ENCODE data around the gene HPCAL4. TPM values are rescaled to one million over a fixed set of nuclear protein-coding genes. Genes with fewer than 3 reads are reported as not detected.

HPCAL4 gene
- polyA plus RNA-seq, 2 of the 4 experiments (the other 2 are of a cell fraction): 0.09 to 0.14 TPM

DNA sequence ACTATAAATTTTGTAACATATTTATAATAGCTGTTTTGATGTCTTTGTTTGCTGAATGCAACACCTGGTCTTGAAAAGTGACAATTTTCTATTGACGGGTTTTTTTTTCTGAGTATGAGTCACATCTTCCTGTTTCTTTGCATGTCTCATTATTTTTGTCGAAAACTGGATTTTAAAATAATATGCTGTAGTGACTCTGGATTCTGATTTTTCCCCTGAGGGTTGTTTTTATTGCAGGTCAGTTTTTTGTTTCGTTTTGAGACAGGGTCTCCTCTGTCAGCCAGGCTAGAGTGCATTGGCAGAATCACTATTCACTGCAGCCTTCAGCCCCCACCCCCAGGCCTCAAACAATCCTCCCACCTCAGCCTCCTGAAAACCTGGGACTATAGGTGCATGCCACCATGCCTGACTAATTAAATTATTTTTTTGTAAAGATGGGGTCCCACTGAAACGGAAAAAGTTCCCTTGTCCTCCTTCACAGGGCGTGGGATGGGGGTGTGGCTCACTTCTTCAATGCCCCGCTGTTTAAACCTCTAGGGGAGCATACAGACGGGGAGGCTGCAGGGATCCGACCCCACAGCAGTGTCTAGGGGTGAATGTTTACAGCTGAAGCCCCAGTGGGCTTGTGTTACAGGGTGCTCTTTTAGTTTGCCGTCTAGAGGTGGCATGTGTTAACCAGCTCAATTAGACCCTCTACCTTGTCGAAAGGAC, 36.1 kb upstream of the HPCAL4 start:
- Histone ChIP-seq H3K4me1 (no peaks in the 10 kb centered on the region), H3K4me3 (no peak overlapping the region), H3K9me3 (no peaks in the 10 kb centered on the region), H3K4me2 (no peak overlapping the region), H3K27ac (no peak overlapping the region)
- DNase-seq (ENCODE audit: low read depth in 1 of 2, low spot score in 1 of 2): no peak
- no peak for ATAC-seq
- TF ChIP-seq FOSL2 (IDR thresholded peaks at IDR 0.05): no peak
- TF ChIP-seq FOSL2 (CRISPR knock-in tag; IDR thresholded peaks at IDR 0.05): no peak
- TF ChIP-seq, protein P1, sequence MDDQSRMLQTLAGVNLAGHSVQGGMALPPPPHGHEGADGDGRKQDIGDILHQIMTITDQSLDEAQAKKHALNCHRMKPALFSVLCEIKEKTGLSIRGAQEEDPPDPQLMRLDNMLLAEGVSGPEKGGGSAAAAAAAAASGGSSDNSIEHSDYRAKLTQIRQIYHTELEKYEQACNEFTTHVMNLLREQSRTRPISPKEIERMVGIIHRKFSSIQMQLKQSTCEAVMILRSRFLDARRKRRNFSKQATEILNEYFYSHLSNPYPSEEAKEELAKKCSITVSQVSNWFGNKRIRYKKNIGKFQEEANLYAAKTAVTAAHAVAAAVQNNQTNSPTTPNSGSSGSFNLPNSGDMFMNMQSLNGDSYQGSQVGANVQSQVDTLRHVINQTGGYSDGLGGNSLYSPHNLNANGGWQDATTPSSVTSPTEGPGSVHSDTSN (IDR thresholded peaks at IDR 0.05): no peak
- TF ChIP-seq, protein P2, sequence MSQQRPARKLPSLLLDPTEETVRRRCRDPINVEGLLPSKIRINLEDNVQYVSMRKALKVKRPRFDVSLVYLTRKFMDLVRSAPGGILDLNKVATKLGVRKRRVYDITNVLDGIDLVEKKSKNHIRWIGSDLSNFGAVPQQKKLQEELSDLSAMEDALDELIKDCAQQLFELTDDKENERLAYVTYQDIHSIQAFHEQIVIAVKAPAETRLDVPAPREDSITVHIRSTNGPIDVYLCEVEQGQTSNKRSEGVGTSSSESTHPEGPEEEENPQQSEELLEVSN (IDR thresholded peaks at IDR 0.05; ENCODE audit: borderline replicate concordance, low read depth): no peak
- TF ChIP-seq ZNF302 (CRISPR knock-in tag; IDR thresholded peaks at IDR 0.05): no peak
- TF ChIP-seq JUN (IDR thresholded peaks at IDR 0.05): no peak
- TF ChIP-seq NR3C1 (IDR thresholded peaks at IDR 0.05): no peak
- TF ChIP-seq SMC3 (IDR thresholded peaks at IDR 0.05): no peak
- no peak for TF ChIP-seq RCOR1 (IDR thresholded peaks at IDR 0.05; ENCODE audit: low read depth, low read length)
- no peak for TF ChIP-seq EP300 (IDR thresholded peaks at IDR 0.05)
- no peak for TF ChIP-seq KDM5A (IDR thresholded peaks at IDR 0.05)
- TF ChIP-seq CHD2 (IDR thresholded peaks at IDR 0.05; ENCODE audit: low read length, partially characterized antibody): no peak
- TF ChIP-seq, protein P3, sequence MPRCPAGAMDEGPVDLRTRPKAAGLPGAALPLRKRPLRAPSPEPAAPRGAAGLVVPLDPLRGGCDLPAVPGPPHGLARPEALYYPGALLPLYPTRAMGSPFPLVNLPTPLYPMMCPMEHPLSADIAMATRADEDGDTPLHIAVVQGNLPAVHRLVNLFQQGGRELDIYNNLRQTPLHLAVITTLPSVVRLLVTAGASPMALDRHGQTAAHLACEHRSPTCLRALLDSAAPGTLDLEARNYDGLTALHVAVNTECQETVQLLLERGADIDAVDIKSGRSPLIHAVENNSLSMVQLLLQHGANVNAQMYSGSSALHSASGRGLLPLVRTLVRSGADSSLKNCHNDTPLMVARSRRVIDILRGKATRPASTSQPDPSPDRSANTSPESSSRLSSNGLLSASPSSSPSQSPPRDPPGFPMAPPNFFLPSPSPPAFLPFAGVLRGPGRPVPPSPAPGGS (IDR thresholded peaks at IDR 0.05): no peak
- TF ChIP-seq TP53 (CRISPR knock-in tag; IDR thresholded peaks at IDR 0.05): no peak
- TF ChIP-seq, protein P4, sequence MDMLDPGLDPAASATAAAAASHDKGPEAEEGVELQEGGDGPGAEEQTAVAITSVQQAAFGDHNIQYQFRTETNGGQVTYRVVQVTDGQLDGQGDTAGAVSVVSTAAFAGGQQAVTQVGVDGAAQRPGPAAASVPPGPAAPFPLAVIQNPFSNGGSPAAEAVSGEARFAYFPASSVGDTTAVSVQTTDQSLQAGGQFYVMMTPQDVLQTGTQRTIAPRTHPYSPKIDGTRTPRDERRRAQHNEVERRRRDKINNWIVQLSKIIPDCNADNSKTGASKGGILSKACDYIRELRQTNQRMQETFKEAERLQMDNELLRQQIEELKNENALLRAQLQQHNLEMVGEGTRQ (IDR thresholded peaks at IDR 0.05): no peak
- TF ChIP-seq MAFK (IDR thresholded peaks at IDR 0.05; ENCODE audit: partially characterized antibody): no peak
- TF ChIP-seq KDM1A (IDR thresholded peaks at IDR 0.05; ENCODE audit: low read depth): no peak
- TF ChIP-seq, protein P5, sequence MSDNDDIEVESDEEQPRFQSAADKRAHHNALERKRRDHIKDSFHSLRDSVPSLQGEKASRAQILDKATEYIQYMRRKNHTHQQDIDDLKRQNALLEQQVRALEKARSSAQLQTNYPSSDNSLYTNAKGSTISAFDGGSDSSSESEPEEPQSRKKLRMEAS (IDR thresholded peaks at IDR 0.05): no peak
- TF ChIP-seq, protein P6, sequence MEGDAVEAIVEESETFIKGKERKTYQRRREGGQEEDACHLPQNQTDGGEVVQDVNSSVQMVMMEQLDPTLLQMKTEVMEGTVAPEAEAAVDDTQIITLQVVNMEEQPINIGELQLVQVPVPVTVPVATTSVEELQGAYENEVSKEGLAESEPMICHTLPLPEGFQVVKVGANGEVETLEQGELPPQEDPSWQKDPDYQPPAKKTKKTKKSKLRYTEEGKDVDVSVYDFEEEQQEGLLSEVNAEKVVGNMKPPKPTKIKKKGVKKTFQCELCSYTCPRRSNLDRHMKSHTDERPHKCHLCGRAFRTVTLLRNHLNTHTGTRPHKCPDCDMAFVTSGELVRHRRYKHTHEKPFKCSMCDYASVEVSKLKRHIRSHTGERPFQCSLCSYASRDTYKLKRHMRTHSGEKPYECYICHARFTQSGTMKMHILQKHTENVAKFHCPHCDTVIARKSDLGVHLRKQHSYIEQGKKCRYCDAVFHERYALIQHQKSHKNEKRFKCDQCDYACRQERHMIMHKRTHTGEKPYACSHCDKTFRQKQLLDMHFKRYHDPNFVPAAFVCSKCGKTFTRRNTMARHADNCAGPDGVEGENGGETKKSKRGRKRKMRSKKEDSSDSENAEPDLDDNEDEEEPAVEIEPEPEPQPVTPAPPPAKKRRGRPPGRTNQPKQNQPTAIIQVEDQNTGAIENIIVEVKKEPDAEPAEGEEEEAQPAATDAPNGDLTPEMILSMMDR (IDR thresholded peaks at IDR 0.05): no peak
- TF ChIP-seq RARB (CRISPR knock-in tag; IDR thresholded peaks at IDR 0.05): no peak
- TF ChIP-seq HDAC2 (IDR thresholded peaks at IDR 0.05): no peak
- WGBS (ENCODE audit: missing lambda C conversion rate): 38% methylated on average over 9 of the region's 10 CpGs
- ChIA-PET CTCF (interaction anchor here (0.7 to 1.0 kb wide), 3 partner anchors 9 to 121 kb away, joined by 3 to 4 read pairs (median 3); no protein-coding TSS in a partner anchor), POLR2A (no interaction called here)
- FAIRE-seq: no peak

DNA sequence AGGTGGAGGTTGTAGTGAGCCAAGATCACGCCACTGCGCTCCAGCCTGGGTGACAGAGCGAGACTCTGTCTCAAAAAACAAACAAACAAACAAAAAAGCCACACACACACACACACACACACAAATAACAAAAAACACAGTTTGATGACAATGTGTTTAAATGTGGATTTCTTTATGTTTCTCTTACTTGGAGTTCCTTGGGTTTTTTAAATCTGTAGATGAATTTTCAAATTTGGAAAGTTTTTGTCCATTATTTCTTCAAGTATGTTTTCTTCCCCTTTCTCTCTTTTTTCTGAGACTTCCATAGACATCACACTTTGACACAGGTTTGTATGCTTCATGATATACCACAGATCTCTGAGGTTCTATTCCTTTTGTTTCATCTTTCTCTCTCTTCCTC, 35.4 kb upstream of the HPCAL4 start:
- H3K4me3 ChIP-seq: no peak overlapping the region
- ChIA-PET POLR2A (no interaction called here), CTCF (interaction anchor here (0.7 to 1.0 kb wide), 2 partner anchors 193 to 247 kb away, joined by 3 to 4 read pairs; no protein-coding TSS in a partner anchor)
- no peaks in the 10 kb centered on the region for H3K9me3 ChIP-seq
- DNase-seq (ENCODE audit: low read depth in 1 of 2, low spot score in 1 of 2) (no peak), FAIRE-seq (no peak), ATAC-seq (no peak)
- no peak for TF ChIP-seq MYC (IDR thresholded peaks at IDR 0.05; ENCODE audit: borderline replicate concordance, low read length)
- 74% methylated on average over 3 of the region's 3 CpGs for WGBS (ENCODE audit: missing lambda C conversion rate)
- no peaks in the 10 kb centered on the region for H3K4me1 ChIP-seq
- H3K4me2 ChIP-seq: no peak overlapping the region
- no peak overlapping the region for H3K27ac ChIP-seq
